T-cell (primary cell): ENCODE results near the gene SLC23A1. TPM values are rescaled to one million over a fixed set of nuclear protein-coding genes. Genes with fewer than 3 reads are reported as not detected.
A peak's percentile ranks its signal among the peaks of the same experiment; 100 is the strongest.
"Not testable (repeated sequence)": the region's sequence is repeated elsewhere in the genome, so short reads cannot be mapped to it uniquely, and the experiment has no call there.

Experiments used
- ATAC-seq, 4 experiments: fragments of 200-7000 bp in 3 of 4; fragments of 150-1000 bp in 1 of 4; cut with Tn5 transposase; replicated peaks in 1 of 4; 1 replicate in 3 of 4; 2 replicates in 1 of 4; pipeline ENCODE4 v1.10.0; 2021; ENCODE audit warnings: moderate library complexity in 3 of 4, mild to moderate bottlenecking in 2 of 4, moderate number of reproducible peaks in 1 of 4
- CTCF ChIA-PET, 2 donors: fragments of 300-600 bp; sonication (Branson Sonifier 250); formaldehyde crosslinking; loops; one replicate each; lab custom pipeline; 2022; ENCODE audit warnings: antibody characterized with exemption in 2 of 2; lab: Charles Lee
- POLR2A ChIA-PET, 2 donors: fragments of 300-600 bp; sonication (Branson Sonifier 250); formaldehyde crosslinking; loops; one replicate each; lab custom pipeline; 2022; ENCODE audit warnings: antibody characterized with exemption in 2 of 2; lab: Charles Lee
- DNase-seq, 35 experiments: peaks; one replicate each; pipeline versions ENCODE4 v3.0.0 to v3.0.0-alpha.2; 2013 to 2023
- H3K27ac ChIP-seq: one replicate; pipeline ENCODE4 v1.5.1; 2013; ENCODE audit warnings: low read length
- H3K27me3 ChIP-seq, 2 experiments: replicated peaks in 1 of 2; 1 replicate in 1 of 2; 2 replicates in 1 of 2; pipeline versions ENCODE4 v1.6.1 to v1.7.0; 2013; ENCODE audit warnings: low read length in 1 of 2, mixed read lengths in 1 of 2; ENCODE audit not compliant: control insufficient read depth in 2 of 2, insufficient read depth in 2 of 2; ENCODE audit errors: extremely low read depth in 1 of 2
- H3K36me3 ChIP-seq, 2 donors: 1 replicate in 1 of 2; 2 replicates in 1 of 2; pipeline versions ENCODE4 v1.6.1 to v1.7.0; 2013; ENCODE audit warnings: low read length in 1 of 2; ENCODE audit not compliant: control insufficient read depth in 2 of 2, insufficient read depth in 1 of 2; ENCODE audit errors: extremely low read depth in 1 of 2
- H3K4me1 ChIP-seq, 2 experiments: 1 replicate in 1 of 2; 2 replicates in 1 of 2; pipeline versions ENCODE4 v1.6.1 to v1.7.0; 2013; ENCODE audit warnings: low read length in 2 of 2, mixed read lengths in 1 of 2; ENCODE audit not compliant: insufficient read depth in 2 of 2, control insufficient read depth in 1 of 2; ENCODE audit errors: extremely low read depth in 1 of 2
- H3K4me3 ChIP-seq, 2 donors: 1 replicate in 1 of 2; 2 replicates in 1 of 2; pipeline versions ENCODE4 v1.5.1 to v1.7.0; 2013; ENCODE audit warnings: mild to moderate bottlenecking in 2 of 2, low read length in 1 of 2, moderate library complexity in 1 of 2; ENCODE audit not compliant: control insufficient read depth in 1 of 2; ENCODE audit errors: extremely low read depth in 1 of 2
- H3K9me3 ChIP-seq: 2 replicates; pipeline ENCODE4 v1.7.0; 2013
- H3K27ac Mint-ChIP-seq, 2 donors: one replicate each; pipeline ENCODE4 v1.8.0; 2020 to 2021; ENCODE audit warnings: mild to moderate bottlenecking in 2 of 2, mixed read lengths in 2 of 2
- H3K27me3 Mint-ChIP-seq, 2 donors: one replicate each; pipeline ENCODE4 v1.8.0; 2021 to 2022; ENCODE audit warnings: mixed read lengths in 2 of 2
- H3K36me3 Mint-ChIP-seq: one replicate; pipeline ENCODE4 v1.8.0; 2021; ENCODE audit warnings: mixed read lengths
- H3K4me1 Mint-ChIP-seq, 3 donors: one replicate each; pipeline ENCODE4 v1.8.0; 2020 to 2022; ENCODE audit warnings: mixed read lengths in 3 of 3, mild to moderate bottlenecking in 1 of 3
- H3K4me3 Mint-ChIP-seq, 3 donors: one replicate each; pipeline ENCODE4 v1.8.0; 2020 to 2022; ENCODE audit warnings: mild to moderate bottlenecking in 3 of 3, mixed read lengths in 3 of 3, moderate library complexity in 3 of 3
- H3K9me3 Mint-ChIP-seq, 3 donors: one replicate each; pipeline ENCODE4 v1.8.0; 2020 to 2022; ENCODE audit warnings: mixed read lengths in 3 of 3
- WGBS: methylation state at CpG from one replicate; pipeline ENCODE4 v1.1.5; 2013; ENCODE audit warnings: missing lambda C conversion rate; ENCODE audit not compliant: insufficient coverage; 5-methylcytosine and 5-hydroxymethylcytosine counted together
- total RNA-seq, 35 experiments: library from RNA in 6 of 35; stranded (reverse) in 6 of 35; fragments of 120-200 nt in 1 of 35; gene quantifications; one replicate each; pipeline versions ENCODE4 v1.2.1 to v1.2.4 and lab custom pipeline; 2013 to 2026

The SLC23A1 gene
- total RNA-seq, 5 donors from 2014 or later (not counting 1 experiment from before 2014, with no cell fraction given): 0.15 to 0.86 TPM; not detected in 3

- CTCF ChIA-PET: not testable (repeated sequence)
These were observed 35.2 kb downstream of the SLC23A1 start for GRCh38 chr5:139347863-139348262.

GRCh38 chr5:139345442-139345841, 37.7 kb downstream of the SLC23A1 start:
- peaks cover 72 to 75% (median 74%) of the 10 kb centered on the region in 3 donors for H3K4me1 Mint-ChIP-seq
- H3K36me3 ChIP-seq, H3K27ac Mint-ChIP-seq, H3K9me3 Mint-ChIP-seq, H3K27me3 Mint-ChIP-seq, ATAC-seq, H3K27me3 ChIP-seq, DNase-seq, POLR2A ChIA-PET, H3K27ac ChIP-seq, CTCF ChIA-PET, H3K4me3 ChIP-seq, H3K9me3 ChIP-seq: not testable (repeated sequence)
- H3K36me3 Mint-ChIP-seq: peaks cover 24% of the 10 kb centered on the region
- H3K4me3 Mint-ChIP-seq: peak overlapping the region in 2 of 3 donors; percentile 17 to 100
- H3K4me1 ChIP-seq: peaks cover 24 to 59% of the 10 kb centered on the region in 2 experiments
- 98% methylated on average over 5 of the region's 8 CpGs for WGBS

More at GRCh38 chr5:139347863-139348262, 35.2 kb downstream of the SLC23A1 start:
- H3K27ac Mint-ChIP-seq, H3K4me3 ChIP-seq, H3K27me3 ChIP-seq, H3K4me3 Mint-ChIP-seq, H3K9me3 ChIP-seq, DNase-seq, ATAC-seq, H3K9me3 Mint-ChIP-seq, H3K36me3 ChIP-seq, H3K27ac ChIP-seq, H3K27me3 Mint-ChIP-seq: not testable (repeated sequence)
- WGBS: 97% methylated on average over 5 of the region's 9 CpGs
- H3K4me1 ChIP-seq: peaks cover 17 to 42% of the 10 kb centered on the region in 2 experiments
- POLR2A ChIA-PET: interaction anchor here (0.6 to 0.7 kb wide), 5 partner anchors 11 to 555 kb away, joined by 3 to 7 read pairs (median 3); no protein-coding TSS in a partner anchor
- peaks cover 68 to 73% (median 68%) of the 10 kb centered on the region in 3 donors for H3K4me1 Mint-ChIP-seq
- peaks cover 31% of the 10 kb centered on the region for H3K36me3 Mint-ChIP-seq

GRCh38 chr5:139344177-139344576, 38.9 kb downstream of the SLC23A1 start:
- ChIA-PET CTCF (interaction anchor here in 1 of 2 donors (0.7 to 1.2 kb wide), 3 partner anchors 12 to 219 kb away, joined by 3 to 5 read pairs (median 3); no protein-coding TSS in a partner anchor), POLR2A (interaction anchor here in 1 of 2 donors (0.6 kb wide), 1 partner anchor 10 kb away, joined by 3 read pairs; no protein-coding TSS in a partner anchor)
- no peak for ATAC-seq
- Histone ChIP-seq H3K27ac (no peak overlapping the region), H3K4me1 (peaks cover 24 to 54% of the 10 kb centered on the region in 2 experiments), H3K36me3 (peaks cover 0 to 3% of the 10 kb centered on the region in 2 donors), H3K9me3 (no peaks in the 10 kb centered on the region), H3K4me3 (no peak overlapping the region), H3K27me3 (peaks cover 0 to 3% of the 10 kb centered on the region in 2 experiments)
- Mint-ChIP-seq H3K27ac (no peak overlapping the region), H3K27me3 (no peaks in the 10 kb centered on the region), H3K4me3 (peak overlapping the region; percentile 59 to 100 (median 98)), H3K4me1 (peaks cover 59 to 69% (median 67%) of the 10 kb centered on the region in 3 donors), H3K9me3 (no peaks in the 10 kb centered on the region), H3K36me3 (peaks cover 24% of the 10 kb centered on the region)
- no peak for DNase-seq
- WGBS: 90% methylated on average over 2 of the region's 2 CpGs

- H3K36me3 ChIP-seq: peaks cover 0 to 3% of the 10 kb centered on the region in 2 donors
- Mint-ChIP-seq H3K27me3 (no peaks in the 10 kb centered on the region), H3K9me3 (no peaks in the 10 kb centered on the region), H3K4me3 (peak overlapping the region; percentile 98 to 100 (median 100)), H3K36me3 (peaks cover 21% of the 10 kb centered on the region), H3K27ac (peak overlapping the region; percentile 99), H3K4me1 (peaks cover 52 to 67% (median 64%) of the 10 kb centered on the region in 3 donors)
- 96% methylated on average over 5 of the region's 9 CpGs for WGBS
- peaks cover 23 to 50% of the 10 kb centered on the region in 2 experiments for H3K4me1 ChIP-seq
- H3K27ac ChIP-seq: no peak overlapping the region
- H3K9me3 ChIP-seq: no peaks in the 10 kb centered on the region
- DNase-seq: no peak
- ATAC-seq: no peak
- ChIA-PET POLR2A (interaction anchor here in 1 of 2 donors (0.6 kb wide), 1 partner anchor 11 kb away, joined by 3 read pairs; no protein-coding TSS in a partner anchor), CTCF (interaction anchor here in 1 of 2 donors (1.2 kb wide), 1 partner anchor 12 kb away, joined by 5 read pairs; no protein-coding TSS in a partner anchor)
- H3K4me3 ChIP-seq: peak overlapping the region in 1 of 2 donors; percentile 11
- H3K27me3 ChIP-seq: peaks cover 0 to 3% of the 10 kb centered on the region in 2 experiments
These were observed 39.6 kb downstream of the SLC23A1 start for GRCh38 chr5:139343476-139343875.

GRCh38 chr5:139342423-139342723, 40.7 kb downstream of the SLC23A1 start:
- Mint-ChIP-seq H3K36me3 (peaks cover 21% of the 10 kb centered on the region), H3K27me3 (no peaks in the 10 kb centered on the region), H3K9me3 (no peaks in the 10 kb centered on the region), H3K4me3 (peak overlapping the region; percentile 98 to 100 (median 100)), H3K4me1 (peaks cover 52 to 62% (median 61%) of the 10 kb centered on the region in 3 donors), H3K27ac (peak overlapping the region; percentile 99)
- Histone ChIP-seq H3K27ac (peak overlapping the region; percentile 99), H3K27me3 (peaks cover 0 to 3% of the 10 kb centered on the region in 2 experiments), H3K4me1 (peaks cover 23 to 42% of the 10 kb centered on the region in 2 experiments), H3K4me3 (peak overlapping the region; percentile 99 to 100), H3K36me3 (peaks cover 0 to 3% of the 10 kb centered on the region in 2 donors), H3K9me3 (no peaks in the 10 kb centered on the region)
- POLR2A ChIA-PET: interaction anchor here (0.6 to 1.6 kb wide), 26 partner anchors 10 to 883 kb away, joined by 3 to 14 read pairs (median 4); partner anchors contain the start of genes DNAJC18 (in 1 of the 2) and MATR3 (in 1 of the 2)
- ATAC-seq (no peak), DNase-seq (peak in 22 of 35 experiments; percentile 72 to 85 (median 81))
- CTCF ChIA-PET: interaction anchor here (0.7 to 1.6 kb wide), 10 partner anchors 8 to 91 kb away, joined by 3 to 7 read pairs (median 6); partner anchors contain the start of genes MATR3 (in 1 of the 2) and SPATA24 (in 1 of the 2)
- WGBS: 0% methylated on average over 5 of the region's 16 CpGs

- no peaks in the 10 kb centered on the region for H3K27me3 Mint-ChIP-seq
- H3K4me1 Mint-ChIP-seq: peaks cover 53 to 61% (median 58%) of the 10 kb centered on the region in 3 donors
- Histone ChIP-seq H3K4me3 (peak within 1 kb of the TSS; percentile 99 to 100), H3K9me3 (no peaks in the 10 kb centered on the region), H3K27me3 (peaks cover 0 to 3% of the 10 kb centered on the region in 2 experiments), H3K27ac (peak within 1 kb of the TSS; percentile 99), H3K4me1 (peaks cover 23 to 38% of the 10 kb centered on the region in 2 experiments), H3K36me3 (peaks cover 0 to 3% of the 10 kb centered on the region in 2 donors)
- under 1% methylated on average over 60 of the region's 66 CpGs for WGBS
- ATAC-seq: peak; percentile 85 to 93 (median 91)
- CTCF ChIA-PET: interaction anchor here (0.6 to 1.6 kb wide), 13 partner anchors 9 to 762 kb away, joined by 3 to 7 read pairs (median 6); partner anchors contain the start of genes MATR3 (in 1 of the 2) and SPATA24 (in 1 of the 2)
- H3K27ac Mint-ChIP-seq: peak within 1 kb of the TSS; percentile 99
- peak; percentile 94 to 100 (median 98) for DNase-seq
- peaks cover 19% of the 10 kb centered on the region for H3K36me3 Mint-ChIP-seq
- POLR2A ChIA-PET: interaction anchor here (0.5 to 1.6 kb wide), 29 partner anchors 9 to 1096 kb away, joined by 3 to 14 read pairs (median 4); partner anchors contain the start of genes DNAJC18 (in 1 of the 2) and MATR3 (in 1 of the 2)
- peak within 1 kb of the TSS; percentile 98 to 100 (median 100) for H3K4me3 Mint-ChIP-seq
- H3K9me3 Mint-ChIP-seq: no peaks in the 10 kb centered on the region
These were observed 41.2 kb downstream of the SLC23A1 start, which contains the start of gene PAIP2 for GRCh38 chr5:139341689-139342422. TSS of gene PAIP2 (plus strand) at chr5:139341854. CDS start at chr5:139363785, 21,931 bp downstream.
